ENCODE measurements around the gene SEMA6B.

SEMA6B gene

GRCh38 chr19:4505570-4506448, 53.7 kb downstream of the SEMA6B start:
- no peaks in the 10 kb centered on the region for H3K4me1 ChIP-seq (ENCODE audit: insufficient read depth, poor library complexity, severe bottlenecking)
- H3K27me3 ChIP-seq (ENCODE audit: insufficient read depth, poor library complexity, severe bottlenecking), result no peaks in the 10 kb centered on the region
- H3K4me3 ChIP-seq (ENCODE audit: severe bottlenecking), result no peak overlapping the region
- H3K27ac ChIP-seq (ENCODE audit: poor library complexity, severe bottlenecking), result no peak overlapping the region
- no peaks in the 10 kb centered on the region; the same call in 1 of the 2 replicates for H3K36me3 ChIP-seq (ENCODE audit: low read depth)
- no peak for TF ChIP-seq CTCF (IDR thresholded peaks at IDR 0.05; ENCODE audit: poor library complexity, severe bottlenecking)
- ATAC-seq (ENCODE audit: low read depth), result no peak
- peak; percentile 34 for DNase-seq (ENCODE audit: low spot score)
- no peaks in the 10 kb centered on the region for H3K9me3 ChIP-seq (ENCODE audit: severe bottlenecking)

- peak; percentile 29 for DNase-seq (ENCODE audit: low spot score)
- TF ChIP-seq CTCF (IDR thresholded peaks at IDR 0.05; ENCODE audit: poor library complexity, severe bottlenecking), result no peak
Observed at GRCh38 chr19:4504891-4505569, 54.5 kb downstream of the SEMA6B start.

GRCh38 chr19:4504297-4504701, 55.2 kb downstream of the SEMA6B start:
- Histone ChIP-seq H3K4me3 (ENCODE audit: severe bottlenecking) (no peak overlapping the region), H3K27me3 (ENCODE audit: insufficient read depth, poor library complexity, severe bottlenecking) (no peaks in the 10 kb centered on the region), H3K36me3 (ENCODE audit: low read depth) (no peaks in the 10 kb centered on the region; the same call in 1 of the 2 replicates), H3K27ac (ENCODE audit: poor library complexity, severe bottlenecking) (no peak overlapping the region), H3K4me1 (ENCODE audit: insufficient read depth, poor library complexity, severe bottlenecking) (no peaks in the 10 kb centered on the region), H3K9me3 (ENCODE audit: severe bottlenecking) (no peaks in the 10 kb centered on the region)
- ATAC-seq (ENCODE audit: low read depth) (no peak), DNase-seq (ENCODE audit: low spot score) (peak; percentile 46)
- TF ChIP-seq CTCF (IDR thresholded peaks at IDR 0.05; ENCODE audit: poor library complexity, severe bottlenecking), result no peak

More at GRCh38 chr19:4504891-4505569, 54.5 kb downstream of the SEMA6B start:
- Histone ChIP-seq H3K36me3 (ENCODE audit: low read depth) (no peaks in the 10 kb centered on the region; the same call in 1 of the 2 replicates), H3K4me3 (ENCODE audit: severe bottlenecking) (no peak overlapping the region), H3K27ac (ENCODE audit: poor library complexity, severe bottlenecking) (no peak overlapping the region), H3K4me1 (ENCODE audit: insufficient read depth, poor library complexity, severe bottlenecking) (no peaks in the 10 kb centered on the region), H3K27me3 (ENCODE audit: insufficient read depth, poor library complexity, severe bottlenecking) (no peaks in the 10 kb centered on the region), H3K9me3 (ENCODE audit: severe bottlenecking) (no peaks in the 10 kb centered on the region)
- ATAC-seq (ENCODE audit: low read depth), result no peak

GRCh38 chr19:4503825-4504170, 55.7 kb downstream of the SEMA6B start:
- Histone ChIP-seq H3K9me3 (ENCODE audit: severe bottlenecking) (no peaks in the 10 kb centered on the region), H3K27me3 (ENCODE audit: insufficient read depth, poor library complexity, severe bottlenecking) (no peaks in the 10 kb centered on the region), H3K27ac (ENCODE audit: poor library complexity, severe bottlenecking) (no peak overlapping the region), H3K36me3 (ENCODE audit: low read depth) (peaks cover 1% of the 10 kb centered on the region), H3K4me1 (ENCODE audit: insufficient read depth, poor library complexity, severe bottlenecking) (no peaks in the 10 kb centered on the region), H3K4me3 (ENCODE audit: severe bottlenecking) (no peak overlapping the region)
- ATAC-seq (ENCODE audit: low read depth) (no peak), DNase-seq (ENCODE audit: low spot score) (no peak)
- TF ChIP-seq CTCF (IDR thresholded peaks at IDR 0.05; ENCODE audit: poor library complexity, severe bottlenecking), result no peak
